ENCODE results near the gene MFAP4.
A peak's percentile ranks its signal among the peaks of the same experiment; 100 is the strongest.

MFAP4 gene

DNA sequence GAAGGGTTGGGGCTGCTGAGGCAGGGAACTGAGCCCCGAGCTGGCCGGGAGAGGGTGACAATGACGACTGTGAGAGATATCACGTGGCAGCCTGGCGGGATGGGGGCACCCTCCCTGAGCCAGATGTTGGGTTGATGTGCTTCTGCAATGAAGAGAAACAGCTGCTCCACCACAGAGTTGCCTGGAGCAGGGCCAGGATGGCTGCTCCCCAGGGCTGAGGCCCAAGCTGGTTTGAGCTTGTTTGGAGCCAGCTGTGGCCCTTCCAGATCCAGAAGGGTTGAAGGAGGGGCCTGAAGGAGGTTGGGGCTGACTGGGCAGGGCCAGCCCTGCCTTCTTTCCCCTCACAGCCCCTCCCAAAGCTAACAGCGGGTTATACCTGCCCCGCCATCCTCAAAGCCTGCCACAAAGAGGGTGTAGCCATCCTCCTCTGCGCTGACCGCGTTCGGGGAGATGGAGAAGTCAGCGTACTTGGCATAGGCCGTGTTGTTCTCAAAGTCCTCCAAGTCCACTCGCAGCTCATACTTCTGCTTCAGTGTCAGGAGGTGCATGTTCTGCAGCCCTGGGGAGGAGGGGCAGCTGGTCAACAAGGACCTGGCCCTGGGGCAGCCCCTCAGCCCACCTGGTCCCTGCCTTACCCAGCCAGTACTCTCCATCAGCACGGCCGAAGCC is 2.1 kb downstream of the MFAP4 start:
- FAIRE-seq, result no peak

GRCh38 chr17:19383681-19384470 is 3.1 kb downstream of the MFAP4 start:
- no peak for FAIRE-seq

DNA sequence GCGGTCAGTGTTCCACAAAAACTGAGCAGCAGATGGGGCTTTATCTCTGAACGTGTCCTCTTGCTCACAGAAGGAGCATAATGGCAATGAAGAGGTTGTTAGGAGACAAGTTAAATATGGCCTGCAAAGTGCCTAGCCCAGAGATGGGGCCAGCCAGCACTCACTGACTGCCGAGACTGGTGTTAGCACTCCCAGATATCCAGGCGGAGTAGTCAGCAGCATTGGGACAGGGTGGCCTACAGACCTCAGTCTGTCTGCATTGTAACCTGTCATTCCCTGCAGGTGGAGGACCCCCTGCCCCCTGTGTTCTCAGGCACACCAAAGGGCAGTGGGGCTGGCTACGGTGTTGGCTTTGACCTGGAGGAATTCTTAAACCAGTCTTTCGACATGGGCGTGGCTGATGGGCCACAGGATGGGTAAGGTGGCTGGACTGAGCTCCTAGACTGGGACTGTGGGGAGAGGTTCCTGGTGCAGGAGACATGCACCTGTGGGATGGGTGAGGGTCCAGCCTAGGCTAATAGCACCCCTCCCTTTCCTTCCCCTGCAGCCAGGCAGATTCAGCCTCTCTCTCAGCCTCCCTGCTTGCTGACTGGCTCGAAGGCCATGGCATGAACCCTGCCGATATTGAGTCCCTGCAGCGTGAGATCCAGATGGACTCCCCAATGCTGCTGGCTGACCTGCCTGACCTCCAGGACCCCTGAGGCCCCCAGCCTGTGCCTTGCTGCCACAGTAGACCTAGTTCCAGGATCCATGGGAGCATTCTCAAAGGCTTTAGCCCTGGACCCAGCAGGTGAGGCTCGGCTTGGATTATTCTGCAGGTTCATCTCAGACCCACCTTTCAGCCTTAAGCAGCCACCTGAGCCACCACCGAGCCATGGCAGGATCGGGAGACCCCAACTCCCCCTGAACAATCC is 4.2 kb downstream of the MFAP4 start:
- no peak for FAIRE-seq

DNA sequence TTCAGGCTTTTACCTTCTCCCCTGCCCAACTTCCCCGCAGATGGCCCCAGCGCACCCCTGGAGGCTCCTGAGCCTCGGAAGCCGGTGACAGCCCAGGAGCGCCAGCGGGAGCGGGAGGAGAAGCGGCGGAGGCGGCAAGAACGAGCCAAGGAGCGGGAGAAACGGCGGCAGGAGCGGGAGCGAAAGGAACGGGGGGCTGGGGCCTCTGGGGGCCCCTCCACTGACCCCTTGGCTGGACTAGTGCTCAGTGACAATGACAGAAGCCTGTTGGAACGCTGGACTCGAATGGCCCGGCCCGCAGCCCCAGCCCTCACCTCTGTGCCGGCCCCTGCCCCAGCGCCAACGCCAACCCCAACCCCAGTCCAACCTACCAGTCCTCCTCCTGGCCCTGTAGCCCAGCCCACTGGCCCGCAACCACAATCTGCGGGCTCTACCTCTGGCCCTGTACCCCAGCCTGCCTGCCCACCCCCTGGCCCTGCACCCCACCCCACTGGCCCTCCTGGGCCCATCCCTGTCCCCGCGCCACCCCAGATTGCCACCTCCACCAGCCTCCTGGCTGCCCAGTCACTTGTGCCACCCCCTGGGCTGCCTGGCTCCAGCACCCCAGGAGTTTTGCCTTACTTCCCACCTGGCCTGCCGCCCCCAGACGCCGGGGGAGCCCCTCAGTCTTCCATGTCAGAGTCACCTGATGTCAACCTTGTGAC is 5.1 kb downstream of the MFAP4 start:
- no peak for FAIRE-seq

GRCh38 chr17:19381361-19381740 is 5.6 kb downstream of the MFAP4 start:
- no peak for FAIRE-seq

GRCh38 chr17:19380481-19381301 is 6.3 kb downstream of the MFAP4 start:
- no peak for FAIRE-seq

GRCh38 chr17:19379361-19380065 is 7.5 kb downstream of the MFAP4 start:
- no peak for FAIRE-seq

DNA sequence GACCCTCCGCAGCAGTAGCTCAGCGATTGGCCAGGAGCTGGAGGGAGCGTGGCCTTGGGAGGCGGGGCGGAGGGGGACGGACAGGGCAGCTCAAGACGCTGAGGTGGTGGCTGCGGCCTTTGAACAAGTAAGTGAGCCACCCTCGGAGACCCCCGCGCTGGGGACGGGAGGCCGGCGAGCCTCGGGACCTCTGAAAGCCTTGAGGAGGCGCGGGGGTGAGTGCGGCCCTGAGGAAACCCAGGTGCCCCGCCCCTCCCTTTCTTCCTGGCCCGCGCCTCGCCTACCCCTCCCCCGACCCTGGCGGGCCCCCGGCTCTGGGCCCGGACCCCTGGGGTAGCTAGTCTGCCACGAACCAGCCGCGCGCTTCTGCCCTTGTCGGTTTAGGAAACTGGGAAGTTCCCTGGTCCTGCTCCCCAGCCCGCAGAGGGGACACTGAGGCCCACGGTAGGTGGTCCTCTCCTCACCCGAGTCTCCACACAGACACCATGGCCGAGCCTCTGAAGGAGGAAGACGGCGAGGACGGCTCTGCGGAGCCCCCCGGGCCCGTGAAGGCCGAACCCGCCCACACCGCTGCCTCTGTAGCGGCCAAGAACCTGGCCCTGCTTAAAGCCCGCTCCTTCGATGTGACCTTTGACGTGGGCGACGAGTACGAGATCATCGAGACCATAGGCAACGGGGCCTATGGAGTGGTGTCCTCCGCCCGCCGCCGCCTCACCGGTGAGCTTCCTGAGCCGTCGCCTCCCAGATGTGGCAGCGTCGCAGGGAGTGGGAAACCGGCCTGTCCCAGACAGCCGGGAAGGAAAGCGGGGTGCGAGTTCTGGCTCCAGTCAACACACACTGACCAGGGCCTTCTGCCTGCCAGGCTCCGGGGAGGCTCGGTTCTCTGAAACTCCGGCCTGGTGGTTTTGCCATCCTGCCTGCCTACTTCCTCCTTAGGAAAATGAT is 8.3 kb downstream of the MFAP4 start, which contains the start of gene MAPK7:
Gene MAPK7 (plus strand): TSS at position 83 of the 945 bp plus-strand sequence. CDS start 403 bp downstream, at position 486.
- no peak for FAIRE-seq

GRCh38 chr17:19377602-19378415 is 9.2 kb downstream of the MFAP4 start:
- FAIRE-seq, result peak; percentile 98

GRCh38 chr17:19376811-19377210 is 10.2 kb downstream of the MFAP4 start:
- no peak for FAIRE-seq

GRCh38 chr17:19375732-19376131 is 11.3 kb downstream of the MFAP4 start:
- no peak for FAIRE-seq

DNA sequence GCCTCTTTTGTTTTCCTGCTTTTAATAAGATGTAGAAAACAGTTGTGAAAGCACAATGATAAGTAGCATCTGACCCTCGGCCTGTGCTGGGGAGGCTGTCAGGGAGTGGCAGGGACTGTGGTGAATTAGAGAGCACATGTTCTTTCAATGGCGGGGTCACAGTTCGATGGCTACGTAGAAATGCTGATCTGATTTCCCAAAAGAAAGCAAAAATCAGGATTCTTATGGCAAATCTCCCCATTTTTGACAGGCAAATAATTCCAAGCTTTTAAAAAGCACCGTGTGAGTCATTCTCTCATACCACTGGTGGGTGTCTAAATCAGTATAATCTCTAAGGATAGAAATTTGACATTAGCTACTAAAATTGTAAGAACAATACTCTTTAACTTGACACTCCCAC is 12.9 kb downstream of the MFAP4 start:
- no peak for FAIRE-seq

DNA sequence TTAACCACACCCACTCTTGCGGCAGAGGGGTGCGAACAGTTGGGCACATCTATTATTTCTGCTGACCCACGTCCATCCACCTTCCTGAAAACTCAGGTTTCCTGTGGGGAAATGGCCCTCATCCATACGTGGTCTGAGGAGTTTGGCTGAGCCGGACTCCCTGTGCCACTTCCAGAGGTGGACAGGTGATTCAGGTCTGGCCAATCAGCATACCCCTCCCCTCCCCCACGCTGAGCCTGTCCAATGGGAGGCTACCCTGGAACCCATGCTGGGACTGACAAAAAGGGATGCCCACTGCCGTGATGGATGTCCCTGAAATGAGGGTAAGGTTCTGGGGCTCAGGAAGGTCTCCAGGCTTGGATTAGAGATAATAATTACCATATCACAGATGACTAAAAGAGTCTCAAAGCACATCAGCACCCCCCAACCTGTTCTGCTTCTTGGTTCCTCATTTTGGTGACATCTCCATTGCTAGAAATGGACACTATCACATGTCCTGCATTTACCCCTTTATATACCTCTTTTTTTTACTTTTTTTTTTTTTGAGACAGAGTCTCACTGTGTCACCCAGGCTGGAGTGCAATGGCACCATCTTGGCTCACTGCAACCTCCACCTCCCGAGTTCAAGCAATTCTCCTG is 14.0 kb downstream of the MFAP4 start:
- no peak for FAIRE-seq

- FAIRE-seq, result no peak
These were observed 14.6 kb downstream of the MFAP4 start for GRCh38 chr17:19372439-19372838.

GRCh38 chr17:19372011-19372370 is 15.0 kb downstream of the MFAP4 start:
- FAIRE-seq, result no peak

GRCh38 chr17:19371259-19372010 is 15.6 kb downstream of the MFAP4 start:
- FAIRE-seq, result no peak

DNA sequence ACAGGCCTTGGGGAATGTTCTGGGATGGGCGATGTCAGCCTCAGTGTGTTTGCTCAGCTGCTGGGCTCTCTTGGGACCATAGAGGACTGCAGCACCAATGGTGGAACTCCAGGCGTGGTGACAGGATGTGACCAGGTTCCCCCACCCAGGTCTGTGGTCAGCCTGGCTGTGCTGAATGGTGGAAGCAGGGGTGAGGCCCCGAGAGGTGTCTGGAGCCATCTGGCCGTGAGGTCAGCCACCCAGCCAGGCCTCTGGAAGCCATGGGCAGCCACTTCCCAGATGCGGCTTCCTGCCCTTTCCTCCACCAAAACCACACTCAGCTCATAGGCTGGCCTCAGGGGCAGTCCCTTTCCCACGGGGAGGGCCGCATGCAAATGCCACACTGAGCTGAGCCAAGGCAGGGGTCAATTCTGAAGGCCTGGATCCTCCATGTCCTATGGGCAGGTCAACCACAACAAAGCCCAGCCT is 16.5 kb downstream of the MFAP4 start:
- FAIRE-seq, result no peak

All from G401.6 (cell line).